HG03378 (cell line): ENCODE data around the gene DOK5.

Experiments
- ATAC-seq: cut with Tn5 transposase; IDR thresholded peaks from one replicate; pipeline ENCODE4 v1.9.1; 2021; ENCODE audit warnings: mild to moderate bottlenecking, moderate library complexity; ENCODE audit not compliant: unreplicated experiment

Gene DOK5

GRCh38 chr20:54510541-54511129 is 35.2 kb downstream of the DOK5 start:
- ATAC-seq, result no peak

- no peak for ATAC-seq
Measured at GRCh38 chr20:54512694-54513093, 37.3 kb downstream of the DOK5 start.

- ATAC-seq, result no peak
Measured at GRCh38 chr20:54514028-54514607, 38.7 kb downstream of the DOK5 start.

GRCh38 chr20:54515793-54516628 is 40.6 kb downstream of the DOK5 start:
- ATAC-seq, result no peak

GRCh38 chr20:54517241-54517975 is 42.0 kb downstream of the DOK5 start:
- ATAC-seq, result no peak

GRCh38 chr20:54524849-54525248 is 49.5 kb downstream of the DOK5 start:
- ATAC-seq, result no peak

GRCh38 chr20:54525916-54526590 is 50.7 kb downstream of the DOK5 start:
- no peak for ATAC-seq

- ATAC-seq, result no peak
Measured at GRCh38 chr20:54526801-54527200, 51.4 kb downstream of the DOK5 start.

- no peak for ATAC-seq
Measured at GRCh38 chr20:54532573-54532972, 57.2 kb downstream of the DOK5 start.

GRCh38 chr20:54534101-54534500 is 58.7 kb downstream of the DOK5 start:
- no peak for ATAC-seq

- no peak for ATAC-seq
Measured at GRCh38 chr20:54535033-54535432, 59.6 kb downstream of the DOK5 start.

- ATAC-seq, result no peak
Measured at GRCh38 chr20:54535746-54536145, 60.4 kb downstream of the DOK5 start.

GRCh38 chr20:54539521-54540046 is 64.2 kb downstream of the DOK5 start:
- no peak for ATAC-seq

- no peak for ATAC-seq
Measured at GRCh38 chr20:54543369-54543768, 68.0 kb downstream of the DOK5 start.

- no peak for ATAC-seq
Measured at GRCh38 chr20:54545676-54546358, 70.4 kb downstream of the DOK5 start.

- no peak for ATAC-seq
Measured at GRCh38 chr20:54548849-54549248, 73.5 kb downstream of the DOK5 start.

GRCh38 chr20:54549658-54550326 is 74.4 kb downstream of the DOK5 start:
- no peak for ATAC-seq

- no peak for ATAC-seq
Measured at GRCh38 chr20:54550776-54551396, 75.5 kb downstream of the DOK5 start.

GRCh38 chr20:54554006-54554405 is 78.6 kb downstream of the DOK5 start:
- ATAC-seq, result no peak
